Effector memory CD4-positive, alpha-beta T cell (primary cell): ENCODE data around the gene C11orf24.

Experiments used
- DNase-seq, 3 donors: peaks; one replicate each; pipeline ENCODE4 v3.0.0-alpha.2; 2020
- H3K27ac ChIP-seq: 2 replicates; pipeline ENCODE4 v1.7.0; 2013; ENCODE audit warnings: mild to moderate bottlenecking, low read length, moderate library complexity; ENCODE audit not compliant: insufficient read depth, poor library complexity, severe bottlenecking
- H3K27me3 ChIP-seq: replicated peaks from 2 replicates; pipeline ENCODE4 v1.7.0; 2013; ENCODE audit warnings: mild to moderate bottlenecking, low read length; ENCODE audit not compliant: insufficient read depth, control insufficient read depth, poor library complexity, severe bottlenecking
- H3K36me3 ChIP-seq: 2 replicates; pipeline ENCODE4 v1.7.0; 2013; ENCODE audit warnings: mild to moderate bottlenecking, low read length, moderate library complexity; ENCODE audit not compliant: control insufficient read depth, insufficient read depth
- H3K4me1 ChIP-seq: 2 replicates; pipeline ENCODE4 v1.7.0; 2013; ENCODE audit warnings: low read length, mild to moderate bottlenecking; ENCODE audit not compliant: control insufficient read depth, insufficient read depth, poor library complexity, severe bottlenecking
- H3K4me3 ChIP-seq: 2 replicates; pipeline ENCODE4 v1.7.0; 2013; ENCODE audit warnings: low read length, low read depth, mild to moderate bottlenecking; ENCODE audit not compliant: insufficient read depth, poor library complexity, severe bottlenecking
- H3K9me3 ChIP-seq: 2 replicates; pipeline ENCODE4 v1.7.0; 2013; ENCODE audit warnings: mild to moderate bottlenecking, low read length, moderate library complexity; ENCODE audit not compliant: control insufficient read depth

C11orf24 gene

GRCh38 chr11:68271023-68271780 is 571 bp downstream of the C11orf24 start:
- Histone ChIP-seq H3K9me3 (no peaks in the 10 kb centered on the region), H3K27me3 (no peaks in the 10 kb centered on the region), H3K4me3 (peak overlapping the region; percentile 82), H3K36me3 (peaks cover 13% of the 10 kb centered on the region), H3K27ac (peak overlapping the region; percentile 85), H3K4me1 (peaks cover 4% of the 10 kb centered on the region)
- DNase-seq, result peak; percentile 18 to 34 (median 32)

GRCh38 chr11:68270196-68271022 is 1.4 kb downstream of the C11orf24 start:
- no peak for DNase-seq
- peaks cover 19% of the 10 kb centered on the region for H3K36me3 ChIP-seq
- no peak overlapping the region for H3K27ac ChIP-seq
- no peaks in the 10 kb centered on the region for H3K9me3 ChIP-seq
- H3K27me3 ChIP-seq, result no peaks in the 10 kb centered on the region
- H3K4me3 ChIP-seq, result no peak overlapping the region
- H3K4me1 ChIP-seq, result peaks cover 4% of the 10 kb centered on the region

GRCh38 chr11:68269414-68270081 is 2.2 kb downstream of the C11orf24 start:
- no peak overlapping the region for H3K4me3 ChIP-seq
- H3K4me1 ChIP-seq, result peaks cover 4% of the 10 kb centered on the region
- no peaks in the 10 kb centered on the region for H3K27me3 ChIP-seq
- no peaks in the 10 kb centered on the region for H3K9me3 ChIP-seq
- no peak overlapping the region for H3K27ac ChIP-seq
- DNase-seq, result no peak
- peaks cover 26% of the 10 kb centered on the region for H3K36me3 ChIP-seq

GRCh38 chr11:68267881-68268240 is 3.9 kb downstream of the C11orf24 start:
- Histone ChIP-seq H3K4me1 (peaks cover 4% of the 10 kb centered on the region), H3K4me3 (no peak overlapping the region), H3K36me3 (peaks cover 31% of the 10 kb centered on the region), H3K9me3 (no peaks in the 10 kb centered on the region), H3K27me3 (no peaks in the 10 kb centered on the region), H3K27ac (no peak overlapping the region)
- no peak for DNase-seq

- H3K27ac ChIP-seq, result no peak overlapping the region
- no peak for DNase-seq
- no peak overlapping the region for H3K4me3 ChIP-seq
- H3K27me3 ChIP-seq, result no peaks in the 10 kb centered on the region
- H3K36me3 ChIP-seq, result peaks cover 37% of the 10 kb centered on the region
- H3K4me1 ChIP-seq, result peaks cover 4% of the 10 kb centered on the region
- H3K9me3 ChIP-seq, result no peaks in the 10 kb centered on the region
Measured at GRCh38 chr11:68266936-68267880, 4.6 kb downstream of the C11orf24 start.

- Histone ChIP-seq H3K4me3 (no peak overlapping the region), H3K4me1 (peaks cover 4% of the 10 kb centered on the region), H3K9me3 (no peaks in the 10 kb centered on the region), H3K27ac (no peak overlapping the region), H3K27me3 (no peaks in the 10 kb centered on the region), H3K36me3 (peaks cover 40% of the 10 kb centered on the region)
- no peak for DNase-seq
Measured at GRCh38 chr11:68266121-68266891, 5.5 kb downstream of the C11orf24 start.

GRCh38 chr11:68264741-68265540 is 6.8 kb downstream of the C11orf24 start:
- DNase-seq, result no peak
- Histone ChIP-seq H3K4me1 (no peaks in the 10 kb centered on the region), H3K27me3 (no peaks in the 10 kb centered on the region), H3K36me3 (peaks cover 40% of the 10 kb centered on the region), H3K4me3 (no peak overlapping the region), H3K27ac (no peak overlapping the region), H3K9me3 (no peaks in the 10 kb centered on the region)

GRCh38 chr11:68264244-68264643 is 7.5 kb downstream of the C11orf24 start:
- Histone ChIP-seq H3K9me3 (no peaks in the 10 kb centered on the region), H3K36me3 (peaks cover 40% of the 10 kb centered on the region), H3K27me3 (no peaks in the 10 kb centered on the region), H3K4me1 (no peaks in the 10 kb centered on the region), H3K27ac (no peak overlapping the region), H3K4me3 (no peak overlapping the region)
- no peak for DNase-seq
